NT2/D1 (cell line): Measurements from ENCODE around the gene CEP85L.

ENCODE experiments used
- DNase-seq: peaks from one replicate; pipeline ENCODE4 v3.0.0-alpha.2; 2011; ENCODE audit warnings: low read depth, low spot score
- H3K27me3 ChIP-seq: 2 replicates; pipeline ENCODE4 v1.6.0; 2011; ENCODE audit warnings: mild to moderate bottlenecking; ENCODE audit not compliant: insufficient read length, insufficient read depth
- H3K36me3 ChIP-seq: 2 replicates; pipeline ENCODE4 v1.6.1; 2011; ENCODE audit warnings: mild to moderate bottlenecking, low read length, mixed read lengths; ENCODE audit not compliant: insufficient read depth, insufficient read length
- H3K4me1 ChIP-seq: 2 replicates; pipeline ENCODE4 v1.5.1; 2011; ENCODE audit not compliant: insufficient read depth, insufficient read length
- H3K4me3 ChIP-seq: 2 replicates; pipeline ENCODE4 v1.5.1; 2011; ENCODE audit warnings: low read depth; ENCODE audit not compliant: insufficient read length
- H3K9ac ChIP-seq: 2 replicates; pipeline ENCODE4 v1.6.0; 2011; ENCODE audit warnings: low read depth; ENCODE audit not compliant: insufficient read length
- H3K9me3 ChIP-seq: 2 replicates; pipeline ENCODE4 v1.5.1; 2011; ENCODE audit warnings: mild to moderate bottlenecking, low read length; ENCODE audit not compliant: insufficient read depth
- SUZ12 ChIP-seq: IDR thresholded peaks from 2 replicates; pipeline ENCODE4 v1.6.1; 2011; ENCODE audit not compliant: insufficient read length, insufficient read depth; ENCODE audit errors: extremely low read depth
- YY1 ChIP-seq: IDR thresholded peaks from 2 replicates; pipeline ENCODE4 v1.6.1; 2011; ENCODE audit not compliant: insufficient read length, insufficient read depth
- ZNF274 ChIP-seq: IDR thresholded peaks from 2 replicates; pipeline ENCODE4 v1.6.1; 2011; ENCODE audit warnings: mild to moderate bottlenecking, low read depth, low read length

Gene CEP85L

GRCh38 chr6:118651282-118652050 is at the start of gene CEP85L:
Gene CEP85L, minus strand, starts transcription at chr6:118651591. Its CDS starts 322 bp downstream, at chr6:118651269.
- Histone ChIP-seq H3K27me3 (no peaks in the 10 kb centered on the region), H3K36me3 (no peaks in the 10 kb centered on the region), H3K4me1 (no peaks in the 10 kb centered on the region), H3K4me3 (peak within 1 kb of the TSS; percentile 66), H3K9me3 (no peaks in the 10 kb centered on the region), H3K9ac (peak within 1 kb of the TSS; percentile 90)
- peak; percentile 73 for DNase-seq
- TF ChIP-seq YY1 (no peak), ZNF274 (no peak), SUZ12 (no peak)

GRCh38 chr6:118700531-118700930 is 49.1 kb upstream of the CEP85L start:
- Histone ChIP-seq H3K27me3 (no peaks in the 10 kb centered on the region), H3K9ac (no peak overlapping the region), H3K36me3 (no peaks in the 10 kb centered on the region), H3K4me3 (no peak overlapping the region), H3K9me3 (no peaks in the 10 kb centered on the region), H3K4me1 (no peaks in the 10 kb centered on the region)
- no peak for DNase-seq
- TF ChIP-seq SUZ12 (no peak), ZNF274 (no peak), YY1 (no peak)

- Histone ChIP-seq H3K4me3 (no peak overlapping the region), H3K9ac (no peak overlapping the region), H3K36me3 (no peaks in the 10 kb centered on the region), H3K9me3 (0 out of 2 replicates have a peak, but pooled peaks cover 8% of the 10 kb centered on the region), H3K4me1 (no peaks in the 10 kb centered on the region), H3K27me3 (no peaks in the 10 kb centered on the region)
- no peak for DNase-seq
- no peak for TF ChIP-seq SUZ12
- no peak for TF ChIP-seq YY1
- no peak for TF ChIP-seq ZNF274
Observed at GRCh38 chr6:118697554-118697953, 46.2 kb upstream of the CEP85L start.

GRCh38 chr6:118696271-118696670 is 44.9 kb upstream of the CEP85L start:
- no peak overlapping the region for H3K9ac ChIP-seq
- DNase-seq = no peak

GRCh38 chr6:118693562-118693961 is 42.2 kb upstream of the CEP85L start:
- no peak overlapping the region for H3K9ac ChIP-seq
- H3K36me3 ChIP-seq = no peaks in the 10 kb centered on the region
- TF ChIP-seq SUZ12 (no peak), ZNF274 (no peak), YY1 (no peak)
- H3K4me1 ChIP-seq = no peaks in the 10 kb centered on the region
- H3K27me3 ChIP-seq = no peaks in the 10 kb centered on the region
- H3K4me3 ChIP-seq = no peak overlapping the region
- 0 out of 2 replicates have a peak, but pooled peaks cover 8% of the 10 kb centered on the region for H3K9me3 ChIP-seq
- DNase-seq = no peak

More at GRCh38 chr6:118696271-118696670, 44.9 kb upstream of the CEP85L start:
- Histone ChIP-seq H3K9me3 (0 out of 2 replicates have a peak, but pooled peaks cover 8% of the 10 kb centered on the region), H3K4me1 (no peaks in the 10 kb centered on the region), H3K4me3 (no peak overlapping the region), H3K27me3 (no peaks in the 10 kb centered on the region), H3K36me3 (no peaks in the 10 kb centered on the region)
- TF ChIP-seq YY1 = no peak
- no peak for TF ChIP-seq SUZ12
- TF ChIP-seq ZNF274 = no peak

- H3K36me3 ChIP-seq = no peaks in the 10 kb centered on the region
- no peak for DNase-seq
- H3K27me3 ChIP-seq = no peaks in the 10 kb centered on the region
- no peak overlapping the region for H3K4me3 ChIP-seq
- H3K4me1 ChIP-seq = no peaks in the 10 kb centered on the region
- no peaks in the 10 kb centered on the region for H3K9me3 ChIP-seq
- no peak for TF ChIP-seq YY1
- TF ChIP-seq SUZ12 = no peak
- TF ChIP-seq ZNF274 = no peak
- no peak overlapping the region for H3K9ac ChIP-seq
Observed at GRCh38 chr6:118685823-118686449, 34.5 kb upstream of the CEP85L start.

GRCh38 chr6:118683881-118684872 is 32.8 kb upstream of the CEP85L start:
- H3K9ac ChIP-seq = no peak overlapping the region
- no peaks in the 10 kb centered on the region for H3K27me3 ChIP-seq
- H3K36me3 ChIP-seq = no peaks in the 10 kb centered on the region
- H3K4me3 ChIP-seq = no peak overlapping the region
- H3K4me1 ChIP-seq = no peaks in the 10 kb centered on the region
- TF ChIP-seq ZNF274 = no peak
- TF ChIP-seq SUZ12 = no peak
- TF ChIP-seq YY1 = no peak
- no peak for DNase-seq
- no peaks in the 10 kb centered on the region for H3K9me3 ChIP-seq
